ENCODE results near the gene CCDC187. TPM values are rescaled to one million over a fixed set of nuclear protein-coding genes. Genes with fewer than 3 reads are reported as not detected.
A peak's percentile ranks its signal among the peaks of the same experiment; 100 is the strongest.

CCDC187 gene
- total RNA-seq, 6 donors from 2014 or later, result 0.17 to 22.3 (median 10.0) TPM

DNA sequence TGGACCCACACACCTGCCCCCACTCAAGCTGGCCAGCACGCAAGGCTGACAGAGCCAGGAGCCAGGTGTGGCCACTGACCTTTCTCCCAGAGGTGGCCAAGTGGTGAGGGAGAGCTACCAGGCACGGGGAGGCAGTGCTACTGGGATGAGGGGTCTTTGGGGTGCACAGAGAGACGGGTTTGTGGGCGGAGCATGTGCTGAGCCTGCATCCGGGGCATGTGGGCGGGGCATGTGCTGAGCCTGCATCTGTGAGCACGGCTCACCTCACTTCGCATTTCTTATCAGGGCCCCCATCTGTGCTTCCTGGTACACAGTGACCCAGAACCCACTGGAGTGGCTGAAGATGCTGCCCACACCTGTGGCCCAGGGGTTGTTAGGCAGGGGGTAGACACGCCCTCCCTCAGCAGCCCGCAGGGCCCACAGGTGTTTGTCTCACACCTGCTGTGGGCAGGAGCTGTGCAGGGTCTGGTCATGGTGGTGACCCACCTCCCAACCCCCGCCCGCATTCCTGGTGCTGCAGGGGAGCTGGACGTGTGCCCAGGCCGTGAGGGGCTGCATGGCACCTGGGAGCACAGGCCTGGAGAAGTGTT, 21.5 kb downstream of the CCDC187 start:
- ATAC-seq (ENCODE audit: low FRiP score in 2 of 2) (no peak), DNase-seq (peak in 1 of 2 donors; percentile 64)
- TF ChIP-seq, protein P1, sequence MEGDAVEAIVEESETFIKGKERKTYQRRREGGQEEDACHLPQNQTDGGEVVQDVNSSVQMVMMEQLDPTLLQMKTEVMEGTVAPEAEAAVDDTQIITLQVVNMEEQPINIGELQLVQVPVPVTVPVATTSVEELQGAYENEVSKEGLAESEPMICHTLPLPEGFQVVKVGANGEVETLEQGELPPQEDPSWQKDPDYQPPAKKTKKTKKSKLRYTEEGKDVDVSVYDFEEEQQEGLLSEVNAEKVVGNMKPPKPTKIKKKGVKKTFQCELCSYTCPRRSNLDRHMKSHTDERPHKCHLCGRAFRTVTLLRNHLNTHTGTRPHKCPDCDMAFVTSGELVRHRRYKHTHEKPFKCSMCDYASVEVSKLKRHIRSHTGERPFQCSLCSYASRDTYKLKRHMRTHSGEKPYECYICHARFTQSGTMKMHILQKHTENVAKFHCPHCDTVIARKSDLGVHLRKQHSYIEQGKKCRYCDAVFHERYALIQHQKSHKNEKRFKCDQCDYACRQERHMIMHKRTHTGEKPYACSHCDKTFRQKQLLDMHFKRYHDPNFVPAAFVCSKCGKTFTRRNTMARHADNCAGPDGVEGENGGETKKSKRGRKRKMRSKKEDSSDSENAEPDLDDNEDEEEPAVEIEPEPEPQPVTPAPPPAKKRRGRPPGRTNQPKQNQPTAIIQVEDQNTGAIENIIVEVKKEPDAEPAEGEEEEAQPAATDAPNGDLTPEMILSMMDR (IDR thresholded peaks at IDR 0.05), result no peak
- TF ChIP-seq POLR2AphosphoS5 (IDR thresholded peaks at IDR 0.05) (no peak), POLR2A (IDR thresholded peaks at IDR 0.05) (no peak), EP300 (IDR thresholded peaks at IDR 0.05) (no peak)
- peaks cover 5 to 12% (median 8%) of the 10 kb centered on the region in 4 donors for H3K4me1 ChIP-seq
- no peaks in the 10 kb centered on the region for H3K36me3 ChIP-seq
- H3K9me3 ChIP-seq, result no peaks in the 10 kb centered on the region
- H3K27ac ChIP-seq, result no peak overlapping the region
- no peak overlapping the region for H3K4me3 ChIP-seq
- WGBS, 2 donors, result 47 to 51% methylated on average over 10 of the region's 14 CpGs
- no peaks in the 10 kb centered on the region for H3K27me3 ChIP-seq

DNA sequence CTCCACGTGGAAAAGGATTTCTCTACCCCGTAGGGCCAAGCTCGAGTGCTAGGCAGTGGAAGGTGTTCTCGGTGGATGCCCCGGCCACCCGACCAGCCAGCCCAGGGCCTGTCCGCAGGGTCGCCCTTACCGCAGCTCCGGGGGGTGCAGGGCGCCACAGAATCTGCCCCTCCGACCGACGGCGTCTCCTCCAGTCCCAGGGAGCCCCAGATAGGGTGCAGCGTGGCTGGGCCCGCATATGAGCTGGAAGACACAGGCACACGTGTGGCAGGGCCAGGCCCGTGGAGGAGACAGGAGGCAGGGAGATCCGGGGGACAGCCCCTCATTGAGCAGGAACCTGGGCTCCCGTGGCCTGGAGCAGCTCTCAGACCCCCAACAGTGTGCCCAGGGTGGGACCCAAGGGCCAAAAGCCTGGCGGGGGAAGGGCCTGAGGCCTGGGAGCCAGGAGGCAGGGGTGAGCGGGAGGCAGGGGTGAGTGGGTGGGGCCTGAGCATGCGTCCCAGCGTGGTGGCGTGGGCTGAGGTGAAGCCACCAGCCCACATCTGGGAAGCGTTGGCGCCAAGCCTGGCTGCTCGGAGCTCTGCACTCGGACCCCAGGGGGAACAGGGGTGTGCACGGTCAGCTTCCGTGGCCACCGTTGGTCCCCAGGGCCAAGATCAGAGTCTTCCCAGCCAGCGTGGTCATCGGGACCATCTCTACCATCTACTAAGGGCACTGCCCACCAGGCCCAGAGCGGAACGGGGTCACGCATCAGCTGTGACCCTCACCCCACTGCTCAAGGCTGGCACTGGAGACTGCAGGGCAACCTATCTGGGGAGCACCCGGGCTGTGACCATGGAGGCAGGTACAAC, 22.2 kb downstream of the CCDC187 start:
- TF ChIP-seq POLR2A (IDR thresholded peaks at IDR 0.05) (no peak), EP300 (IDR thresholded peaks at IDR 0.05) (no peak), POLR2AphosphoS5 (IDR thresholded peaks at IDR 0.05) (no peak)
- TF ChIP-seq, protein P1 (IDR thresholded peaks at IDR 0.05), result no peak
- ATAC-seq (ENCODE audit: low FRiP score in 2 of 2), result no peak
- peak in 1 of 2 donors; percentile 64 for DNase-seq
- Histone ChIP-seq H3K36me3 (no peaks in the 10 kb centered on the region), H3K9me3 (no peaks in the 10 kb centered on the region), H3K4me3 (no peak overlapping the region), H3K27me3 (no peaks in the 10 kb centered on the region), H3K27ac (no peak overlapping the region), H3K4me1 (peaks cover 5 to 12% (median 8%) of the 10 kb centered on the region in 4 donors)
- 80 to 90% methylated on average over 4 to 34 of the region's 39 CpGs for WGBS, 2 donors

DNA sequence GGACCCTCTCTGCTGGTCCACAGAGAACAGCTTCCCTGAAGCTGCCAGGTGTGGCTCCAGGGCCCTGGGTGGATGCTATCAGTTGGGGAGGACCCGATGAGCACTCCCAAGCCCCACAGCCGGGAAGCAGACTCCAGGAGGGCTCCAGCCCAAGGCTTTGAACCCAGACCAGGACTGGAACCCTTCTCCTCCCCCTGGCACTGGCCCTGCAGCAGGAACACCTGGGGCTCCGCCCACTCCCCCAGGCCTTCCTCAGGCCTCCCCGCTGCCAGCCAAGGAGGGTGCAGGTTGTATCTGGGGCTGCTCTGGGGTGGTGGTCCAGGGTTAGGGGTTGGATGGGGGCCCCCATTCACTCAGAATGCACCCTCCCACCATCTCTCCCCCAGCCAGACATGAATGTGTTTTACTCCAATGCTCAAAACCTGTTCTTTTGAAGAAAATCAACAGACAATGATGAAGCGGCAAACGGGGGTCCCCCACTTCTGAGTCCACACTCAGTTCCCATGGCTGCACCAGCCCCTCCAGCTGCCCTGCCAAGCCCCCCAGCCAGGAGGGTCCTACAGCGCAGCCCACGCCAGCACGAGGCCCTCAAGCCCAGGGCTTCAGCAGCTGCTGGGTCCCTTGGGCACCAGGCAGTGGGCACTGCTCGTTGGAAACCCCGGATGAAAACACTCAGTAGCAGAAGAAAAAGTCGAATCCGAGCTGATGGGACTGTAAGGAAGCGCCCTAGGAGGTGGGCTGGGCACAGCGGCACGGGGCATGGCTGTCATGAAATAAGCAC, 23.2 kb downstream of the CCDC187 start:
- Histone ChIP-seq H3K4me3 (no peak overlapping the region), H3K4me1 (peaks cover 5 to 12% (median 8%) of the 10 kb centered on the region in 4 donors), H3K36me3 (no peaks in the 10 kb centered on the region), H3K27ac (no peak overlapping the region), H3K9me3 (no peaks in the 10 kb centered on the region), H3K27me3 (no peaks in the 10 kb centered on the region)
- ATAC-seq (ENCODE audit: low FRiP score in 2 of 2) (no peak), DNase-seq (peak in 1 of 2 donors; percentile 60)
- TF ChIP-seq EP300 (IDR thresholded peaks at IDR 0.05) (no peak), POLR2AphosphoS5 (IDR thresholded peaks at IDR 0.05) (no peak), POLR2A (IDR thresholded peaks at IDR 0.05) (no peak)
- TF ChIP-seq, protein P1 (IDR thresholded peaks at IDR 0.05), result no peak
- 83 to 91% methylated on average over 9 to 14 of the region's 16 CpGs for WGBS, 2 donors

DNA sequence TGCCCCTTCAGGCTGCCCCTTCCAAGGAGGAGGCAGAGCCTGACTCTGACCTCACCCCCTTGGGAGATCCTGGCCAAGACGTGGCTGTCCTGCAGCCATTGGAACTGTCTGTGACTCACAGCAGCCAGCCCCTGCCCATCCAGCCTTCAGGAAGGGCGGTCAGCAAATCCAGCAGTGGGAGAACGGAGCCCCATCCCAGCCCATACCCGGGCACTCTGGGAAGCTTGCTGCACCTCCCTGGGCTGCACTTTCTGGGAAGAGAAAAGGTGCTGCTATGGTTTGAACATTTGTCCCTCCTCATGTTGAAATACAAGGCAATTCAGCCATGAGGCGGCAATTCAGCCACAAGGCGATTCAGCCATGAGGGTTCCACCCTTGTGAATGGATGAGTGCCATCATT, 24.4 kb downstream of the CCDC187 start:
- Histone ChIP-seq H3K4me1 (peaks cover 5 to 12% (median 8%) of the 10 kb centered on the region in 4 donors), H3K36me3 (no peaks in the 10 kb centered on the region), H3K4me3 (no peak overlapping the region), H3K27ac (no peak overlapping the region), H3K27me3 (no peaks in the 10 kb centered on the region), H3K9me3 (no peaks in the 10 kb centered on the region)
- no peak for ATAC-seq (ENCODE audit: low FRiP score in 2 of 2)
- 88 to 100% methylated on average over 2 to 6 of the region's 6 CpGs for WGBS, 2 donors
- DNase-seq, result no peak
- TF ChIP-seq POLR2AphosphoS5 (IDR thresholded peaks at IDR 0.05) (no peak), EP300 (IDR thresholded peaks at IDR 0.05) (no peak), POLR2A (IDR thresholded peaks at IDR 0.05) (no peak)
- TF ChIP-seq, protein P1 (IDR thresholded peaks at IDR 0.05), result no peak

All from upper lobe of left lung (tissue), 6 donors.